ENCODE measurements around the gene MCF2L.

Gene MCF2L

DNA sequence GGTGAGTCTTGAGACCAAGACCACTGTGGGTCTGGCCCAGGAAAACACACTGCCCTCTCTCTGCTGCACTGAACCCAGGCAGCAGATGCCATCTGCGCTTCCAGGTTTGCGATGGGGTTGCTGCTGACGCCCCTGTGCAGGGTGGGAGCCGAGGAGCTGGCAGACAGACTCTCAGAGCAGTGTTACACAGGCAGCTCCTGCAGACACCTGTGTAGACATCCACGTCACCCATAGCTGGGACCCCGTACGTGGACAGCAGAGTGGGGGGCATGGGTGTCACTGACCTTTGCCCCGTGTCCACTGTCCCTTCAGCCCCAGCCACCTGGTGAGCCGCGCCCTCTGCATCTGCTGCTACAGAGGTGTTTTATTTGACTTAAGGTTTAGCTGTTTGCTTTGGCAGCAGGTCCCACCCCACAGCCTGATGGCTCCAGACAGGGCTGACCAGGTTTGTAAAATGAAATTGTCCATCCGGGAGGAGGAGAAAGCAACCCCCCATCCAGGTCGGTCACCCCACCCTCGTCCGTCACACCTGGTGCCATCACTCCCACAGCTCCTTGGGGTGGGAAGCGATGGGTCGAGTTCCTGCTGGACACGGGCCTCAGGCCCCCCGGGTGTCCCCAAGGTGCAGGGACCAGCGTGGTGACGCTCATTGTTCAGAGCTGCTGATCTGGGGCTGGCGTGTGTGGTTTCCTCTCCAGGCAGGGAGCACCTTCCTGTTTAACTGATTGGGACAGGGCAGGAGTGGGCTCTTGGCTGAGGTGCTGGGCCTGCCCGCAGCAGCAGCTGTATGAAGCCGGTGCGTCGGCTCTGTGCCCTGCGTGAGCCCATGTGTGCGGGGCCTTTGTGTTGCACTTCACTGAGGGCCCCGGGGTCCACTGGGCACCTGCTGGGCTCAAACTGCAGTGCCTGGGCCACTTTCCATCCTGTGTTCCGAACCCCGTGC is 28.4 kb downstream of the MCF2L start:
- DNase-seq (ENCODE audit: low read depth in 2 of 2, low spot score in 1 of 2): no peak

- no peak for DNase-seq (ENCODE audit: low read depth in 2 of 2, low spot score in 1 of 2)
Measured at GRCh38 chr13:112998521-112999280, 29.7 kb downstream of the MCF2L start.

- no peak for DNase-seq (ENCODE audit: low read depth in 2 of 2, low spot score in 1 of 2)
Measured at GRCh38 chr13:112999414-113000177, 30.6 kb downstream of the MCF2L start.

- no peak for DNase-seq (ENCODE audit: low read depth in 2 of 2, low spot score in 1 of 2)
Measured at GRCh38 chr13:113000575-113000974, 31.6 kb downstream of the MCF2L start.

DNA sequence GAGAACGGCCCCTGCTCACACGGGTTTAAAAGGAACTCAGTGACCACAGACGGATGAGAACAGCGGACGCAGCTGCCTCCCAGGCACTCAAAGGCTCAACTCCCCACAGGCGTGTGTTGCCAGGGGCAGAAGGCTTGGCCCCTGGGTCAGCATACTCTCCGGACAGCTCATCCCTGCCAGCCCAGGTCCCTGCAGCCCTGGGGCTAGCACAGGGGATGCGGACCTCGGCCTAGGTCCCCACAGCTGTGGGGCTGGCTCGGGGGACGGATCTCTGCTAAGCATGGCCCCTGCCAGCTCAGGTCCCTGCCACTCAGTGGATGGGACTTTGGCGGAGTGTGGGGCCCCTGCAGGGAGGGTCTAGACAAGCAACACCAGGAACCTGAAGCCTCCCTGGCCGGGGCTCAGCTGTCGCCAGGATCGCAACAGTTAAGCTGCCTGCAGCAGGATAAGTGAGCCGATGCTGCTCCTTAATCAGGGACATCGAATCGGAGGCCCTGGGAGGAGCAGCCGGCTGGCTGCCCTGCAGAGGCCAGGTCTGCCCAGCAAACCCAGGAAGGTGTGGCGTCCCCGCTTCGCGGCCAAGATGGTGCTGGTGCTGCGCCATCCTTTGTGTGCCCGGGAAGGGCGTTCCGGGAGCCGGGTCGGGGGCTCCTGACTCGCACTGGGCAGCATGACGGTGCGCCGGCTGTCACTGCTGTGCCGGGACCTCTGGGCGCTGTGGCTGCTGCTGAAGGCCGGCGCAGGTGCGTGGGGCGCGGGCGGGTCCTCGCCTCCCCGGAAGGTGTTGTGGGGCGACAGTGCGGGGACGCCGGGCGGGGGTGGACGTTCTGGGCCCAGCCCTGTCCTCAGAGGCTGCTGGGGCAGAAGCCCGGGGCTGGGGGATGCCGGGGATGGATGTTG is 32.5 kb downstream of the MCF2L start:
- no peak for DNase-seq (ENCODE audit: low read depth in 2 of 2, low spot score in 1 of 2)

DNA sequence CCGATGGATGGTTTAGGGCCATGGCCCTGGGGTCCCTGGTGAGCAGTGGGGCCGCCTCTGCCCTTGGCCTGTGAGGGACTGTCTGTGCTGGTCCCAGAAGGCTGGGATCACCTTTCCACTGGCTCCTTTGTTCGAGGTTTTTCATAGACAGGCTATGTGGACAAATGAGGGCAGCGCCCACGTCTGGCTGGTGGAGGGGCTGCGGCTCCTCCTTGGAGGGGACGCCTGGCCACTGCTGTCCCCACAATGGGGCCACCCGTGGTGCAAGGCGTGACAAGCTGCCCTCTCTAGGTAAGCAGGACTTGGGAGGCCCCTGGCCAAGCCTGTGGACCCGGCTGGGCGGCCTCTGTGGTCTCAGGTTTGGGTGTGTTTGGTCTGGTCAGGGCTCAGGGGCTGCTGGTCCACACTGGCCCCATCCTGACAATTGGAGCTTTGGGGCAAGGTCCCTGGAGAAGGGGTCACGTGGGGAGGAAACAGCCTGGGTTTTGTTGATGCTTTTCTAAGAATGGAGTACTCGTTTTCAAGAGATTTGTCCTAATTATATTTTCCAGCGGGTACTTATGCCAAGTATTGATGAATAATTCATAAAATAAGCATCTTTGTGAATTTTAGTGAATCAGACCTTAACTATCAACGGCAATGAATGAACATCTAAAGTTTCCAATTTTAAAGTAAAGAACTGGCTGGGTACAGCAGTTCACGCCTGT is 33.3 kb downstream of the MCF2L start:
- no peak for DNase-seq (ENCODE audit: low read depth in 2 of 2, low spot score in 1 of 2)

GRCh38 chr13:113002913-113003290 is 33.9 kb downstream of the MCF2L start:
- DNase-seq (ENCODE audit: low read depth in 2 of 2, low spot score in 1 of 2): no peak

DNA sequence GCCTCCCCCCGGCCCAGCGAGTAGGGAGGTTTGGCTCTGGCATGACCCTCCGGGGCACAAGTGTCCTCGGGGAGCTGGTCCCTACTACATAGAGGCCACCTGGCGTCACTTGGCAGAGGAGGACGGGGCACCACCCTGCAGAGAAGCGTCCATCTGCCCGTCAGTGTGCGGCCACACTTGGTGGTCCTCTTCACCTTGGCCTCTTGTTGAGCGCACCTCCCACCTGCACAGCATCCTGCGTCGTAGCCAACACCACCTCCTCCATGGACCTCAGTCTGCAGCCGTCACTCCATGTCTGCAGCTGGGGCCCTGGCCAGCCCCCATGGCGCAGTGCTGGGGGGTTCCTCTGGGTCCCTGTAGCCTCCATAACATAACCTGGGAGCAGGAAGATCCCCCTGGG is 35.1 kb downstream of the MCF2L start:
- DNase-seq (ENCODE audit: low read depth in 2 of 2, low spot score in 1 of 2): no peak

DNA sequence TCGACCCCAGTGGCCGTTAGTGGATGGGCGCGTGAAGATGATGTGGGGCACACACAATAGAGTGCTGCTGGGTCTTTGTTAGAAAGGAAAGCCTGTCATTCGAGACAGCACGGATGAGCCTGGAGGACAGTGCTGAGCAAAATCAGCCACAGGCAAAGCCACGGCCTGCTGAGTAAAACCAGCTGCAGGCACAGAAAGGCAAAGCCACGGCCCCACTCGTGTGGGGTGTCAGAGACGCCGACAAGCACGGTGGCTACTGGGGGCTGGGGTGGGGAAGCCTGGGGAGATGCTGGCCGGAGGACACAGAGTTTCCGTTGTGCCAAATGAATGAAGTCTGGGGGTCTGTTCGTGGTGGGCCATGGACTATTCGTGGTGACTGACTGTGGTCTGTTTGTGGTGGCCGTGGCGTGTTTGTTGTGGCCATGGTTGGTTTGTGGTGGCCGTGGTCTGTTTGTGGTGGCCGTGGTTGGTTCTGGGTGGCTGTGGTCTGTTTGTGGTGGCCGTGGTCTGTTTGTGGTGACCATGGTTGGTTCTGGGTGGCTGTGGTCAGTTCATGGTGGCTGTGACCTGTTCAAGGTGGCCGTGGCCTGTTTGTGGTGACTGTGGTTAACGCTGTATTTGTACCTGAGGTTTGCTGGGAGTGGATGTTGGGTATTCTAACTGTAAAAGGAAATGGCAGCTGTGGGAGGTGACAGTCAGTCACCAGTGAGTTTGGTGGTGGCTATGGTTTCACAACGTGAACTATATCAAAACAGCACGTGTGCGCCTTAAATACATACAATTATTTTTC is 36.3 kb downstream of the MCF2L start:
- DNase-seq (ENCODE audit: low read depth in 2 of 2, low spot score in 1 of 2): no peak

GRCh38 chr13:113005997-113006396 is 37.0 kb downstream of the MCF2L start:
- DNase-seq (ENCODE audit: low read depth in 2 of 2, low spot score in 1 of 2): no peak

DNA sequence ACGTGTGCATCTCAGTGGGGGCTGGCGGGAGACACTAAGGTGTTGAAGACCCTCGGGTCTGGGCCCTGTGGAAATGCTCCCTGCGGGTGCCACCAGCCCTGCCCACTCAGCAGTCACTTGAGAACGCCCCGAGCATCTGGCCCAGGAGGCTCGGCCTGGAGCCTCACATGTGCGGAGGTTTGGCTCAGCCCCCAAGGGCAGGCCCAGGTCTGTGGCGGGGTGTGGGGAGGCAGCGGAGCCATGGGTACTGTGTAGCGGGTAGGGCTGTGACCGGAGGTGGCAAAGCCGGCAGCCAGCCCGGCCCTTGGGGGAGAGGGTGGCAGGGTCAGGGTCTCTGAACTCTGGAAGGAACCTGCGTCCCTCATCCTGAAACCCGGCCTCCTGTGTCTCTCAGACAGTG is 37.6 kb downstream of the MCF2L start:
- DNase-seq (ENCODE audit: low read depth in 2 of 2, low spot score in 1 of 2): no peak

GRCh38 chr13:113008851-113009250 is 39.8 kb downstream of the MCF2L start:
- no peak for DNase-seq (ENCODE audit: low read depth in 2 of 2, low spot score in 1 of 2)

DNA sequence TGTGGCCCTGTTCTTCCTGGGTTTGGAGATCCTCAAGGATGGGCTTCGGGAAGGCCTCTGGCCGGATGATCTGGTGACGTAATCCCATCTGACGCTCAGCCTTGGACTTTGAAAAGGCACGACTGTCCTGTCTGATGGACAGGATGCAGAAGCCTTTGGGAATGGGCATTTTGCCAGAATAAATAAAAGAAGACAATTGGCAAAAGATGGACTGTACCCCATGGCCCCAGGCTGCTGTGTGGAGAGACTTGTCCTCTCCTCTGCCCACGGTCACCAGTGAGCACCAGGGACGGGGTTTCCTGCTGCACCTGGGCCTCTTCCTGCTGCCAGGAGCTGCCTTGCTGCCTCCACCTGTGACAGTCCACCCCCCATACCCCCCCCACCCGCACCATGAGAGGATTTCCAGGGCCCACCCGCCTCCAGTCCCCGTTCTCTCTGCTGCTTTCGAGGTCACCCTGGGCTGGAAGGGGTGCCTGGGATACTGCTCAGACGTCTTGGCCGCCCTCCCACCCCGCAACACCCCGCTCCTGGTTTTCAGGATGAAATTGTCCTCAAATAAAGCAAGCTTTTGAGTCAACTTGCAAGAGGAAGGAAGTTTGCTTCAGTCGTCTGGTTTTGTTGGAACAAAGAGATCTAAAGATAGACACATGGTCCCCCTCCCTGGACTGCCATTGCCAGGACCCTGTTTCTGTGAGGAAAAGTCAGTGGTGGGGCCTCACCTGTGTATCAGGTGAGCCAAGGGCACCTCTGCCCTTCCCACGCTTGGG is 40.9 kb downstream of the MCF2L start:
- DNase-seq (ENCODE audit: low read depth in 2 of 2, low spot score in 1 of 2): no peak

- no peak for DNase-seq (ENCODE audit: low read depth in 2 of 2, low spot score in 1 of 2)
Measured at GRCh38 chr13:113010510-113010865, 41.5 kb downstream of the MCF2L start.

DNA sequence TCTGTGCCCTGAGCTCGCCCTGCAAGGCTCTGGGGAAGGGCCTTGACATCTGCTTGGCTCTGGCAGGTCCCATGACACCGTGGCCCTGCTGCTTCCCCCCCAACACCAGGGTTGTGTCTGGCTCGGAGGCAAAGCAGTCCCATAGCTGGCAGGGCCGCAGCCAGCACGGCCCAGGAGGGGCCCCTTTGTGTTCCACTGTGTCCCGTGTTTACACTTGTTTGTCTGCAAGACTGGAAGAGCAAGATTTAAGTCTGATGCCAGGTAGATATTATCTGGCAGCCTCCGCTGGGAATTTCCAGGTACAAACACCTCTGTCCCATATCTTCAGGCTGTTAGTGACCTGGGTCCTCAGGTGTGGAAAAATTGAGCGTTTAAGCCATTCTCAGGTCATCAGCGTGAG is 44.3 kb downstream of the MCF2L start:
- no peak for DNase-seq (ENCODE audit: low read depth in 2 of 2, low spot score in 1 of 2)

DNA sequence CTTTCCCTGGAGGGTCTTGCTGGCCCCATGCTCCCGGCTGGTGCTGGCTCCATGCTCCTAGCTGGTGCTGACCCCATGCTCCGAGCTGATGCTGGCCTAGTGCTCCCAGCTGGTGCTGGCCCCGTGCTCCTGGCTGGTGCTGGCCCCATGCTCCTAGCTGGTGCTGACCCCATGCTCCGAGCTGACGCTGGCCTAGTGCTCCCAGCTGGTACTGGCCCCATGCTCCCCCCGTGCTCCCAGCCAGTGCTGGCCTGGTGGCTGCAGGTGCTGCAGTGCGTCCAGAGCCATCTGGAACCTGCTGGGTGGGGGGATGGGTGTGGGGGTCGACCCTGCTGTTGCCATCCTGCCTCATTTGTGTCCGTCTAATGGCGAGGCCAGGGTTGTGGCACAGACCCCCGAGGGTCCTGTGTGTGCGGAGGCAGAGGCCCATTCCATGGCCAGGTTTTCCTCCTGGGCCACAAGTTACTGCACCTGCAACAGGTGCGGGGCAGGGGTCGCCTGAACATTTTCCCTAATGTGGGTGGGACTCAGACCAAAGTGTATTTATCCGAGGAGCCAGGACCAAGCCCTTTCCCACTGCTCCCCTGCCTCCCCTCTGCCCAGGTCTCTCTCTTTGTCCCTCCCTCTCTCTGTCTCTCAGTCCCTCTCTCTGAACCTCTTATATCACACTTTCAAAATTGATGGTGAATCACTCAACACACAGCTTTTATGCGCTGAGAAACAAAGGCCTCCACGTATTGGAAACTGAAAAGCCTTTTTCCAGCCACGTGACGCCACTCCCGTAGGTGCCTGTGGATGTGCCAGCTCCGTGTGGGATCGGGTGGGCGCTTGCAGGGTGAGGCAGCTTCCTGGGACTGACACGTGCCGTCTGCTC is 45.1 kb downstream of the MCF2L start:
- DNase-seq (ENCODE audit: low read depth in 2 of 2, low spot score in 1 of 2): no peak

Data from stimulated activated CD8-positive, alpha-beta memory T cell treated with anti-CD3 and anti-CD28 coated beads, Interleukin-4, amount 100 ng/mL, for 4 hours (primary cell).